ENCODE results near the gene CCDC74B.
"Not testable (repeated sequence)": the region's sequence is repeated elsewhere in the genome, so short reads cannot be mapped to it uniquely, and the experiment has no call there.

Gene CCDC74B

GRCh38 chr2:130145006-130145414 is at the start of gene CCDC74B:
Gene CCDC74B (minus strand): TSS chr2:130145112. CDS start chr2:130144996, 116 bp downstream.
- not testable (repeated sequence) for FAIRE-seq

GRCh38 chr2:130193824-130194223 is 48.9 kb upstream of the CCDC74B start:
- FAIRE-seq = not testable (repeated sequence)

- FAIRE-seq = not testable (repeated sequence)
Measured at GRCh38 chr2:130192451-130192850, 47.5 kb upstream of the CCDC74B start.

GRCh38 chr2:130191319-130191718 is 46.4 kb upstream of the CCDC74B start:
- not testable (repeated sequence) for FAIRE-seq

- no peak for FAIRE-seq
Measured at GRCh38 chr2:130190237-130190636, 45.3 kb upstream of the CCDC74B start.

- FAIRE-seq = not testable (repeated sequence)
Measured at GRCh38 chr2:130188958-130189357, 44.0 kb upstream of the CCDC74B start.

- FAIRE-seq = not testable (repeated sequence)
Measured at GRCh38 chr2:130187859-130188792, 43.2 kb upstream of the CCDC74B start.

- FAIRE-seq = no peak
Measured at GRCh38 chr2:130187268-130187667, 42.4 kb upstream of the CCDC74B start.

GRCh38 chr2:130186391-130186790 is 41.5 kb upstream of the CCDC74B start:
- no peak for FAIRE-seq

- FAIRE-seq = no peak
Measured at GRCh38 chr2:130185896-130186295, 41.0 kb upstream of the CCDC74B start.

- FAIRE-seq = no peak
Measured at GRCh38 chr2:130185436-130185835, 40.5 kb upstream of the CCDC74B start.

GRCh38 chr2:130183512-130184373 is 38.8 kb upstream of the CCDC74B start:
- FAIRE-seq = no peak

- not testable (repeated sequence) for FAIRE-seq
Measured at GRCh38 chr2:130182826-130183511, 38.1 kb upstream of the CCDC74B start.

- not testable (repeated sequence) for FAIRE-seq
Measured at GRCh38 chr2:130181880-130182682, 37.2 kb upstream of the CCDC74B start, which contains the start of gene MZT2B. Gene MZT2B (plus strand): TSS chr2:130182262. CDS start chr2:130182283, 21 bp downstream.

GRCh38 chr2:130181325-130181879 is 36.5 kb upstream of the CCDC74B start, which contains the start of gene SMPD4:
Gene SMPD4 (minus strand): TSS chr2:130181602. CDS start chr2:130176592, 5,010 bp downstream.
- peak; percentile 88 for FAIRE-seq

GRCh38 chr2:130180404-130181324 is 35.8 kb upstream of the CCDC74B start:
- FAIRE-seq = not testable (repeated sequence)

- not testable (repeated sequence) for FAIRE-seq
Measured at GRCh38 chr2:130174866-130175265, 30.0 kb upstream of the CCDC74B start.

- FAIRE-seq = no peak
Measured at GRCh38 chr2:130169896-130170295, 25.0 kb upstream of the CCDC74B start.

GRCh38 chr2:130169163-130169562 is 24.3 kb upstream of the CCDC74B start:
- FAIRE-seq = not testable (repeated sequence)

GRCh38 chr2:130166611-130167010 is 21.7 kb upstream of the CCDC74B start:
- not testable (repeated sequence) for FAIRE-seq
